ENCODE data around the gene SALL1.

SALL1 gene

DNA sequence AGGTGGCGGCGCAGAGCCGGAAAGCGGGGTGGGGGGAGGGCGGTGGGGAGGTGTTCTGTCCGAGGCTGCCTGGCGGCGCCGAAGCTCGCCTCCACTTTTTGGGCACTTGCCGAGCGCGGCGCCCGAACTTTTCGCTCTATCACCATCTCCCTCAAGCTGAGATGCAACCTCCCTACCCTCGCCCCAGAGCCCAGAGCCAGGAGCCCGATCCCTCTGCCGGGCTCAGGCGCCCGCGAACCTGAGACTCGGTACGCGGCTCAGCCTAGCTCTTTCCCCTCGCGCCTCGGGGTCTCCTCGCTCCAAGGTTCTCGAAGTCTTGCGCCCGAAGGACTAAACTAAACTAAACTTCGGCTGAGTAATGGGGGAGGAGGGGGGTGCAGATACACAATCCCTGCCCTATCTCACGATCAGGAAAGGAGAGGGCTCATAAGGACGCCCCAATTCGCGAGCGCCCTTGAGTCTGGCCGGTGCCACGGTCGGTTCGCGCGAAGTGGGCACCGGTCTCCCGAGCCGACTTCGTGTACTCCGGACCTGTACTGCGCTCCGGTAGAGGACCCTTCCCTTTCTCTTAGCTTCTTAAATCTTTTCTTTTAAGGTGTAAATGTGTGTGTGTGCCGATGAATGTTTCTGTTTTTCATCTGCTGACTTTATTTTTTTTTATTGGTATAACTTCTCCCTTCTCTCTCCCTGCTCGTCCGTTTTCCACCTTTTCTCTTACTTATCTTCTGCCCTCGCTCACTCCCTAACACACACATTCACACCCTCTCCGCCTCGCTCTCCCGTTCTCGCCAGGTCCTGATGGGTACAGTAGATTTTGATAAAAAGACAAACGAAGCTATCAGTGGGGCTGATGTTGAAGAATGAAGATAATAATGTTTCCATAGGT, 1.9 kb upstream of the SALL1 start:
- no peak for DNase-seq (ENCODE audit: low read depth)
- H3K4me3 ChIP-seq (ENCODE audit: low read depth, low read length) = no peak overlapping the region
- TF ChIP-seq MYC (IDR thresholded peaks at IDR 0.05; ENCODE audit: low read depth, low read length) = no peak
- TF ChIP-seq, protein P1, sequence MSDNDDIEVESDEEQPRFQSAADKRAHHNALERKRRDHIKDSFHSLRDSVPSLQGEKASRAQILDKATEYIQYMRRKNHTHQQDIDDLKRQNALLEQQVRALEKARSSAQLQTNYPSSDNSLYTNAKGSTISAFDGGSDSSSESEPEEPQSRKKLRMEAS (IDR thresholded peaks at IDR 0.05; ENCODE audit: low read depth, low read length) = no peak
- TF ChIP-seq, protein P2, sequence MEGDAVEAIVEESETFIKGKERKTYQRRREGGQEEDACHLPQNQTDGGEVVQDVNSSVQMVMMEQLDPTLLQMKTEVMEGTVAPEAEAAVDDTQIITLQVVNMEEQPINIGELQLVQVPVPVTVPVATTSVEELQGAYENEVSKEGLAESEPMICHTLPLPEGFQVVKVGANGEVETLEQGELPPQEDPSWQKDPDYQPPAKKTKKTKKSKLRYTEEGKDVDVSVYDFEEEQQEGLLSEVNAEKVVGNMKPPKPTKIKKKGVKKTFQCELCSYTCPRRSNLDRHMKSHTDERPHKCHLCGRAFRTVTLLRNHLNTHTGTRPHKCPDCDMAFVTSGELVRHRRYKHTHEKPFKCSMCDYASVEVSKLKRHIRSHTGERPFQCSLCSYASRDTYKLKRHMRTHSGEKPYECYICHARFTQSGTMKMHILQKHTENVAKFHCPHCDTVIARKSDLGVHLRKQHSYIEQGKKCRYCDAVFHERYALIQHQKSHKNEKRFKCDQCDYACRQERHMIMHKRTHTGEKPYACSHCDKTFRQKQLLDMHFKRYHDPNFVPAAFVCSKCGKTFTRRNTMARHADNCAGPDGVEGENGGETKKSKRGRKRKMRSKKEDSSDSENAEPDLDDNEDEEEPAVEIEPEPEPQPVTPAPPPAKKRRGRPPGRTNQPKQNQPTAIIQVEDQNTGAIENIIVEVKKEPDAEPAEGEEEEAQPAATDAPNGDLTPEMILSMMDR (IDR thresholded peaks at IDR 0.05; ENCODE audit: low read depth, low read length) = no peak
- TF ChIP-seq POLR2A (IDR thresholded peaks at IDR 0.05; ENCODE audit: extremely low read depth, insufficient read length) = no peak

DNA sequence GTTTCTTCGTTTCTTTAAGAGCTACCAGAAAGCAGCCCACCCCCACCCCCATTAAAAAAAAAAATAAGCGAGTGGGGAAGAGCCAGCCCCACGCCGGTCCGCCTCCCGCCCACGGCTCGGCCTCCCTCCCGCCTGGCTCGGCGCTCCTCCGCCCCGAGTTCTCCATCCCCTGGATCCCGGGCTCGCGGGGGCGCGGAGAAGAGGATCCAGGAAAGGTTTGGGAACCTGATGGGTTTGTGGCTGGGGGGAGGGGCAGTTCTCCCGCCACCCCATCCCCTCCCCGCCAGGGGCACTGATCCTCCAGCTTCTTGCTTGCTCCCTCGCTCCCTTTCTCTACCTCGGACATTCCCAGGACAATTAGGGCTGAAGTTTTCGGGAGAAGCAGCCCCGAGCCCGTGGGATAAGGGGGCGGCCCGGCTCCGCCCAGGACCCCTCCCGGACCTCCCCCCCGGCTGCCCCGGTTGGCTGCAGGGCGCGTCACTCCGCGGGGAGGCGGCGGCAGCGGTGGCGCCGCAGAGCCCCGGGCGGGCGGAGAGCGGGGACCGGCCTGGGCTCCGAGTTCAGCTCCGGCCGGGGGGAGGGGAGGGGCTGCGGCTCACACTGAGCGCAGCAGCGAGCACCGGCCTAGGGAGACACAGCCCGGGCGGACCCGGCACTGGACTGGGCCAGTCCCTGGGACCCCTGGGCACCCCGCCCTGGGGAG, 1.0 kb upstream of the SALL1 start:
- no peak overlapping the region for H3K4me3 ChIP-seq (ENCODE audit: low read depth, low read length)
- TF ChIP-seq, protein P2 (IDR thresholded peaks at IDR 0.05; ENCODE audit: low read depth, low read length) = no peak
- TF ChIP-seq, protein P1 (IDR thresholded peaks at IDR 0.05; ENCODE audit: low read depth, low read length) = no peak
- TF ChIP-seq POLR2A (IDR thresholded peaks at IDR 0.05; ENCODE audit: extremely low read depth, insufficient read length) (no peak), MYC (IDR thresholded peaks at IDR 0.05; ENCODE audit: low read depth, low read length) (no peak)
- no peak for DNase-seq (ENCODE audit: low read depth)

DNA sequence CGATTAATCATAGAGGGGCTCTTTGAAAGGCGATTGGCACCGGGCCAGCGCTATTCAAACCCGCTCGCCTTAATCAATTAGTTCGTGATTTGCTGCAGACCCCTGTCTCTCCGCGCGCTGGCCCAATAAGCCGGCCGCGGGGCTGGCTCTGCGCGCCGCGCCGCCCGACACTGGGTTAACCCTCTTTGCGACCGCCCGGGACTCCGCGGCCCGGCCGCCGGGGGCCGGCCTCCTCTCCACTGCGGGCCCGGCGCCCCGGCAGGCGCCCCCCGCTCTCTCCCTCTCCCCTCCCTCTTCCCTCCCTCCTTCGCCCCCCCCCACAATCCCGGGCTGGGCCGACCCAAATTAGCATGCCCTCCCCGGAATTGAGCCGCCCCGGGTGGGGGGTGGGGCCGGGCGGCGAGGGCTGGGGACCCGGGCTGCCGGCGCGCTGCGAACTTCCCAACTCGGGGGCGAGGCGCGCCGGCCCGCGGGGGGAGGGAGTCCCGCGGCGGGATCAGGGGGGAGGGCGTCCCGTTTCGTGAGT, 428 bp upstream of the SALL1 start:
- no peak for DNase-seq (ENCODE audit: low read depth)
- no peak overlapping the region for H3K4me3 ChIP-seq (ENCODE audit: low read depth, low read length)
- TF ChIP-seq, protein P1 (IDR thresholded peaks at IDR 0.05; ENCODE audit: low read depth, low read length) = no peak
- TF ChIP-seq MYC (IDR thresholded peaks at IDR 0.05; ENCODE audit: low read depth, low read length) (no peak), POLR2A (IDR thresholded peaks at IDR 0.05; ENCODE audit: extremely low read depth, insufficient read length) (no peak)
- TF ChIP-seq, protein P2 (IDR thresholded peaks at IDR 0.05; ENCODE audit: low read depth, low read length) = no peak

DNA sequence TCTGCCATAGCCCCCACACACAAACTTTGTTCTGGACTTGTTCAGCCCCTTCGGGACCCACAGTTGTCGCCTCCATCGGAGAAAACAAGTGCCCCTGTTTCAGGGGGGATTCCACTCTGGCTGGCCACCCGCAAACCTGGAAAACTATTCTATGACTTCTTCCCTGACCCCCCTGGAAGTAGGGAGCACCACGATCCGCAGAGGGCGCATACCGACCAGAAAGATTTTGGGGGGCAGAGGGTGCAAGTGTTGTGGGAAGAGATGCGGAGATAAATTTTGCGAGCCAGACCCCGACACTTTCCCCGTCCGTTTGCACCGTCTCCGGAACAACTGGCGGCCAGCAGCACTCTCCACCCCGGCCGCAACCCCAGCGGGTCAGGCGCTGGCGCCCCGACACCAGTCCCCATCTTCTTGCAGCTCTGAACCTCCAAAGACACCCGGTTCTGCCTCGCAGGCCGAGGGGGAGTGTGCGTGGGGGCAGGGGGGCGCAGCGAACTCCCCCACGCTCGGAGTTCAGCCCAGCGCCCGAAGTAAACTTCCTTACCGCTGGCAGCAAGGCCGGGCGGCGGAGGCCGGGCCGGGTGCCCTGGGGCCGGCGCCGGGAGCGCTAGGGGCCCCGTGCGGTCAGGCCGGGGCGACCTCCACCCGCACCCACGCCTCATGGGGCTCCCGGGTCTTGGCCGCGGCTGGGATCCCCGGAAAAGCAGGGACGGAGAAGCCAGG, 744 bp downstream of the SALL1 start:
- no peak overlapping the region for H3K4me3 ChIP-seq (ENCODE audit: low read depth, low read length)
- peak; percentile 23 for DNase-seq (ENCODE audit: low read depth)
- TF ChIP-seq, protein P1 (IDR thresholded peaks at IDR 0.05; ENCODE audit: low read depth, low read length) = no peak
- TF ChIP-seq POLR2A (IDR thresholded peaks at IDR 0.05; ENCODE audit: extremely low read depth, insufficient read length) (no peak), MYC (IDR thresholded peaks at IDR 0.05; ENCODE audit: low read depth, low read length) (no peak)
- TF ChIP-seq, protein P2 (IDR thresholded peaks at IDR 0.05; ENCODE audit: low read depth, low read length) = no peak

DNA sequence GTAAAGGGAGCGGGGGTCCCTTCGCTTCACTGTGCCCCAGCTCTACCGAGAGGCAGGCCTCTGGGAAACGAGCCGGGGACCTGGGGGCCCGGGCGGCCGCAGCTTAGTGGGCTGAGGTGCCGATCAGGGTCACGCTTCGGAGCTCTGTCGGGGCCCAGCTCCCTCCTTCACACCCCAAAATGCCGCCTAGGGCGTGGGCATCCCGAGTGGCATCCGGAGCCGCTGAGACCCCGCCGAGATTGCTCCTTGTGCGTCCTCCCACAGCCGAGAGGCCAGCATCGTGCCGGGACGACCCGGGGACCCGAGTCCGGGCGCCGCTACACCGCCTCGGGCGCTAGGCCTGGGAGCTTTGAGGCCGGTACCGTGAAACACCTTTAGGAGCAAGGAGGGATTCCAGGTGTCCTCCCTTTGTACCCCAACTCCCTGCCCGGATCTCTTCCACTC, 1.3 kb downstream of the SALL1 start:
- no peak for DNase-seq (ENCODE audit: low read depth)
- TF ChIP-seq, protein P2 (IDR thresholded peaks at IDR 0.05; ENCODE audit: low read depth, low read length) = no peak
- TF ChIP-seq MYC (IDR thresholded peaks at IDR 0.05; ENCODE audit: low read depth, low read length) (no peak), POLR2A (IDR thresholded peaks at IDR 0.05; ENCODE audit: extremely low read depth, insufficient read length) (no peak)
- TF ChIP-seq, protein P1 (IDR thresholded peaks at IDR 0.05; ENCODE audit: low read depth, low read length) = no peak
- no peak overlapping the region for H3K4me3 ChIP-seq (ENCODE audit: low read depth, low read length)
